ENCODE measurements around the gene LTA.

Gene LTA

GRCh38 chr6:31572041-31572911 is at the start of gene LTA:
Gene LTA (plus strand): TSS chr6:31572289. CDS start chr6:31572743, 454 bp downstream.
- no peak for DNase-seq (ENCODE audit: low spot score)

DNA sequence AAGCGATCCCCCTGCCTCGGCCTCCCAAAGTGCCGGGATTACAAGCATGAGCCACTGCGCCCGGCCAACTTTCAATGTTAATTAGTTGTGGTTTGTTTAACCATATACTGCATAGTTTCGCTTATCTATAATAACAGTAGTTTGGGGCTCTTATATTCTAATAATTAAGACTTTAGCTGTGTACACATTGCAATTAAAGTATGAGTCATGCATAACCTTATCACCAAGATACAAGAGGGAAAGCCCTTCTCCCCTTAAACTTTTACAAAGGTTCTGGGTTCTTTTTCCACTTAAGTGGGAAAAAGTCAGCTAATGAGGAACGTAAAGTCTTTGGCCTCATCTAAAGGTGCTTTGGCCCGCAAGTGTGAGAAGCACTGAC is 46.5 kb upstream of the LTA start:
- DNase-seq (ENCODE audit: low spot score), result no peak

- no peak for DNase-seq (ENCODE audit: low spot score)
These were observed 46.0 kb upstream of the LTA start for GRCh38 chr6:31525932-31526591.

DNA sequence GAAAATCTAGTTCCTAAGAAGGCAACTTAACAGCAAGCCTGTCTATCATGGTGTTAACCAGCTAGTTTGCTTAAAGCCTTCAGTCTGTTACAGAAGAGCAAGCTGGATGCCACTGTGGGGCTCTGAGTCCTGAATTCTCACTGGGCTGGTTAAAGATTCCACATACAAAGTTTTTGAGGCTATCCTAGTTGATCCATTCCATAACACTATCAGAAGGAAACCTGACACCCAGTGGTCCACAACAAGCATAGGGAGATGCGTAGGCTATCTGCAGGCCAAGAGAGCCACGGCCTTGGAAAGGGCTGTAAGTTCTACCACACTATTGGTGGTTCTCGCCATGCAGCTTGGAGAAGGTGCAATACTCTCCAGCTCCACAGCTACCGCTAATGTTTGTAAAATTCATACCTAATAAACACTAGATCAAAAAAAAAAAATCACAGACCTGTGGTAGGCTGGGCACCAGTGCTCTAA is 43.7 kb upstream of the LTA start:
- DNase-seq (ENCODE audit: low spot score), result no peak

- no peak for DNase-seq (ENCODE audit: low spot score)
These were observed 43.2 kb upstream of the LTA start, which contains the start of gene MCCD1 for GRCh38 chr6:31528821-31529328. Gene MCCD1 (plus strand): TSS chr6:31528962. CDS start chr6:31529015, 53 bp downstream.

GRCh38 chr6:31529329-31530150 is 42.5 kb upstream of the LTA start:
- no peak for DNase-seq (ENCODE audit: low spot score)

DNA sequence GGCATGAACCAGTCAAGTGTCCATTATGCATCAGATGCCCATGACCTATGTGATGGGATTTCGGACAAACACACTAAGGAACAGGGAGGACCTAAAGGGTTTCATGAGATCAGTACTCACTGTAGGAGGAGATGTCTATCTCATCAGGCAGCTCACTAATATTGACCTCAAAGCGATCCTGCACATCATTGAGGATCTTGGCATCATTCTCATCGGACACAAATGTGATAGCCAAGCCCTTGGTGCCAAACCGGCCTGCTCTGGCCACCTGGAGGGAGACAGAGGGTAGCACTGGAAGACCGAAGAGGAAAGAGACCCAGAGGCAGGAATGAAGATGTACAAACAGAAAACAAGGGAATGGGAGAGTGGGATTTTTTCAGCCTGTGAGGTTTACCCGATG is 41.4 kb upstream of the LTA start:
- DNase-seq (ENCODE audit: low spot score), result no peak

DNA sequence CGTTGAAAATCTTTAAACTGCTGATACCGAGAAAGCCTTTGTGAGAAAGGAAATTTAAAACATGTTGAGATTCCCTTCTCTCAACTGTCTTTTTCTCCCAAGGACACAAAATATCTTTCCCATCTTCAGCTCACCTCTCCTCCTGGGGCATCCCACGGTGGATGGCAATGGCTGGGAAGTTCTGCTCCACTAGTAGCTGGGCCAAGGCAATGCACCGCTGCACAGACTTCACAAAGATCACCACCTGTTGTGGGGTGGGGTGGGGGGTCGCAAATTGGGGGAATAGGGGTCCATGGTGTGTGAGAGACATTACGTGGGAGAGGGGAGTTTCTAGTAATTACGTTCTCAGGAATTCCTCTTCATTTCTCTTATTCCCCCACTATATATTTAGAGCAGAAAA is 40.9 kb upstream of the LTA start:
- no peak for DNase-seq (ENCODE audit: low spot score)

GRCh38 chr6:31531771-31532643 is 40.1 kb upstream of the LTA start:
- DNase-seq (ENCODE audit: low spot score), result no peak

- DNase-seq (ENCODE audit: low spot score), result no peak
These were observed 39.2 kb upstream of the LTA start for GRCh38 chr6:31532644-31533454.

DNA sequence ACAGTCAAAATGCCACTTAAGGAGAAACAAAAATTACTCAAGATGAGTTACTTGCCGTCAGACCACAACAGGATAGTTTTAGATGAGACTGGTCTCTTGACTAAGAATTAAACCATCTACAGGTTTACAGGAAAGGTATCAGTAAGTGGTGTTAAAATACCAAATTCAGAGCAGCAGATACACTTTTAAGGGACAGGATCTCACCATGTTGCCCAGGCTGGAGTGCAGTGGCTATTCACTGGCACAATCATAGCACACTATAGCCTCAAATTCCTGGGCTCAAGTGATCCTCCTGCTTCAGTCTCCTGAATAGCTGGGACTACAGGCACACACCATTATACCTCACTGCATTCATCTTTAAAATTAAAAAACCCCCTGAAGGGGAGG is 38.6 kb upstream of the LTA start:
- no peak for DNase-seq (ENCODE audit: low spot score)

DNA sequence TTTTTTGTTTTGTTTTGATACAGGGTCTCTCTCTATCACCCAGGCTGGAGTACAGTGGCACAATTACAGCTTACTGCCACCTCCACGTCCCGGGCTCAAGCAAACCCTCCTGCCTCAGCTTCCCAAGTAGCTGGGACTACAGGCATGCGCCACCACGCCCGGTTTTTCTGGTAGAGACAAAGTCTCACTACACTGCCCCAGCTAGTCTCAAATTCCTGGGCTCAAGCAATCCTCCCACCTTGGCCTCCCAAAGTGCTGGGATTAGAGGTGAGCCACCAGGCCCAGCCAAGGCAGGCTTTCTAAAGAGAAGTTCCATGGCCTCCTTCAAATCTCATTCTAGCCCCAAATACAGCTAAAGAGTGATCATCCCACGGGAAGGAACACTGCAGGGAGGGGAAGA is 38.1 kb upstream of the LTA start:
- DNase-seq (ENCODE audit: low spot score), result no peak

GRCh38 chr6:31534521-31535040 is 37.5 kb upstream of the LTA start:
- no peak for DNase-seq (ENCODE audit: low spot score)

- no peak for DNase-seq (ENCODE audit: low spot score)
These were observed 36.4 kb upstream of the LTA start for GRCh38 chr6:31535538-31536324.

DNA sequence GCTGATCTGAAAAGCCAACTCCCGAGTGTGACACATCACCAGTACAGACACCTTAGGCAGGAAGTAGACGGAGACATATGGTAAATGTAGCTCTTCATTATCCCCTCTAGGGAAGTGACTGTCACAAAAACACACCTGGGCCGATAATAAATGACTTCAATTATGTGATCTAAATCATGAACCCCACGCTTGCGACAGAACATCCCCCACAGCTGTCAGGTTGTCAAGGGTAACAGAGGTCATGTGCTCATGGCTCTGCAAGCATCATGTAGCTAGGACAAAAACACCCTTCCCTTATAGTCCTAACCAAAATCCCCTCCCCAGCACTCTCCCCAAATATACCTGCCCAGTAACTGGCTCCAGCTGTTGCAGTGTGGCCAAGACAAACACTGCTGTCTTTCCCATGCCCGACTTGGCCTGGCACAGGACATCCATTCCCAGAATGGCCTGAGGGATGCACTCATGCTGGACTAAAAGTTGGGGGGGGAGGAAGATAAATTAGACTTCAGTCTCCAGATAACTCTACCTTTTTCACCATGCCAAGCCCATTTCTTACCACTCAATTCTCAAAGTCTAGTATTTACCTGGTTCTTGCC is 33.2 kb upstream of the LTA start:
- peak; percentile 56 for DNase-seq (ENCODE audit: low spot score)

GRCh38 chr6:31540640-31541039 is 31.4 kb upstream of the LTA start:
- DNase-seq (ENCODE audit: low spot score), result no peak

GRCh38 chr6:31541059-31541657 is 30.9 kb upstream of the LTA start:
- DNase-seq (ENCODE audit: low spot score), result no peak
